Activated B cell treated with CpG ODN at 0.5 μM for 24 hours (primary cell): ENCODE measurements around the gene PRPF6. TPM values are rescaled to one million over a fixed set of nuclear protein-coding genes. Genes with fewer than 3 reads are reported as not detected.

Experiments
- ATAC-seq: fragments of 200-7000 bp; cut with Tn5 transposase; one replicate; pipeline ENCODE4 v1.10.0; 2021; ENCODE audit warnings: low read depth, mild to moderate bottlenecking, moderate library complexity
- CTCF ChIA-PET: fragments of 350-600 bp; sonication (Branson Sonifier 250); formaldehyde crosslinking; loops from one replicate; lab custom pipeline; 2021; ENCODE audit warnings: antibody characterized with exemption; lab: Charles Lee
- POLR2A ChIA-PET: fragments of 350-600 bp; sonication (Branson Sonifier 250); formaldehyde crosslinking; loops from one replicate; lab custom pipeline; 2021; ENCODE audit warnings: antibody characterized with exemption; lab: Charles Lee
- DNase-seq: peaks from one replicate; pipeline ENCODE4 v3.0.0; 2022
- H3K27ac Mint-ChIP-seq: one replicate; pipeline ENCODE4 v1.8.0; 2020; ENCODE audit warnings: mixed read lengths
- H3K27me3 Mint-ChIP-seq: one replicate; pipeline ENCODE4 v1.8.0; 2021; ENCODE audit warnings: mixed read lengths
- H3K36me3 Mint-ChIP-seq: one replicate; pipeline ENCODE4 v1.8.0; 2021; ENCODE audit warnings: low read depth, mixed read lengths
- H3K4me1 Mint-ChIP-seq: one replicate; pipeline ENCODE4 v1.8.0; 2021; ENCODE audit warnings: mixed read lengths
- H3K4me3 Mint-ChIP-seq: one replicate; pipeline ENCODE4 v1.8.0; 2020; ENCODE audit warnings: mild to moderate bottlenecking, mixed read lengths
- H3K9me3 Mint-ChIP-seq: one replicate; pipeline ENCODE4 v1.8.0; 2020; ENCODE audit warnings: mixed read lengths
- intact Hi-C: fragments of 100-400 bp; cut with micrococcal nuclease; formaldehyde crosslinking; loops from one replicate; pipeline ENCODE4 v1.15.1; 2024
- total RNA-seq: library from RNA; stranded (reverse); gene quantifications from 2 replicates; pipeline ENCODE4 v1.2.3, GENCODE V29; 2022
- TF ChIP-seq, protein P1 (sequence below): fragments of 200-600 bp; IDR thresholded peaks from one replicate; pipeline ENCODE4 v1.8.0; 2022; ENCODE audit warnings: antibody characterized with exemption, mild to moderate bottlenecking

PRPF6 gene
- total RNA-seq, 1 donor from 2014 or later = 75.8 TPM

GRCh38 chr20:64048402-64049044, 67.6 kb downstream of the PRPF6 start:
- Mint-ChIP-seq H3K27ac (no peak overlapping the region), H3K27me3 (peaks cover 35% of the 10 kb centered on the region), H3K36me3 (no peaks in the 10 kb centered on the region), H3K9me3 (no peaks in the 10 kb centered on the region), H3K4me3 (no peak overlapping the region), H3K4me1 (peaks cover 6% of the 10 kb centered on the region)
- ATAC-seq (no peak), DNase-seq (no peak)
- CTCF ChIA-PET = no interaction called here
- POLR2A ChIA-PET = no interaction called here
- TF ChIP-seq, protein P1, sequence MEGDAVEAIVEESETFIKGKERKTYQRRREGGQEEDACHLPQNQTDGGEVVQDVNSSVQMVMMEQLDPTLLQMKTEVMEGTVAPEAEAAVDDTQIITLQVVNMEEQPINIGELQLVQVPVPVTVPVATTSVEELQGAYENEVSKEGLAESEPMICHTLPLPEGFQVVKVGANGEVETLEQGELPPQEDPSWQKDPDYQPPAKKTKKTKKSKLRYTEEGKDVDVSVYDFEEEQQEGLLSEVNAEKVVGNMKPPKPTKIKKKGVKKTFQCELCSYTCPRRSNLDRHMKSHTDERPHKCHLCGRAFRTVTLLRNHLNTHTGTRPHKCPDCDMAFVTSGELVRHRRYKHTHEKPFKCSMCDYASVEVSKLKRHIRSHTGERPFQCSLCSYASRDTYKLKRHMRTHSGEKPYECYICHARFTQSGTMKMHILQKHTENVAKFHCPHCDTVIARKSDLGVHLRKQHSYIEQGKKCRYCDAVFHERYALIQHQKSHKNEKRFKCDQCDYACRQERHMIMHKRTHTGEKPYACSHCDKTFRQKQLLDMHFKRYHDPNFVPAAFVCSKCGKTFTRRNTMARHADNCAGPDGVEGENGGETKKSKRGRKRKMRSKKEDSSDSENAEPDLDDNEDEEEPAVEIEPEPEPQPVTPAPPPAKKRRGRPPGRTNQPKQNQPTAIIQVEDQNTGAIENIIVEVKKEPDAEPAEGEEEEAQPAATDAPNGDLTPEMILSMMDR = no peak
- intact Hi-C loops = no loop called here

DNA sequence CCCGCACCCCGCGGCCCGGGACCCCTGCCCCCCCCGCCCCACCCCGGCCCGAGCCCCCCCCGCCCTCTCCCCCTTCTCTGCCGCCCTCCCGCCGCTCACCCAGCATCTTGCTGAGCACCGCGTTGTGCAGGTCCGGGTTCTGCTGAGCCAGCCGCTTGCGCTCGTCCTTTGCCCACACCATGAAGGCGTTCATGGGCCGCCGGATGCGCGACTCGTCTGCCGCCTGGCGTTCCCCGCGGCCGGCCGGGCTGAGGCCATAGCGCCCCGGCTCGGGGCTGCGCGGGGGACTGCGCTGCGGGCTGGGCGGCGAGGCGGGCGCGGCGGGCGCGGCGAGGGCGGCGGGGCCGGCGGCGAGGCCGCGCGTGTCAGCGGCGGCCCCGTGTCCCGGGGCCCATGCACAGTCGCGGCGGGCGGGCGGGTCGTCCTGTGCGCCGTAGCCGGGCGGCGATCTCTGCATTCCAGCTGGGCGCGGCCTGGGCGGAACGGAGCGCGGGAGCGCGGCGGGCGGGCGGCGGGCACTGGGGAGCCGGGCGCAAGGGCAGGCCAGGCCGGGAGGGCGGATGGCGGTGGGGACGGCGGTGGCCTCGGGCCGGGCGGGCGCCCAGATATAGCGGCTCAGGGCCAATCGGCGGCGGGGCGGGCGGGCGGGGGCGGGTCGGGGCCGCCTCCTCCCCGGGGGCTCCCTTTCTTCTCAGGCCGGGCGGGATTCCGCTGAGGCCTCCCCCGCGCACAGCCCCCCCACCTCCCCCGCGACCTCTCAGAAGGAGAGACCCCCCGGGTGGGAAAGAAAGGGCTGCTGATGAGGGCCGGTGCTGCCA, 68.3 kb downstream of the PRPF6 start, which contains the start of gene SOX18:
Gene SOX18, minus strand, starts transcription at position 580 of the 818 bp plus-strand sequence. Its CDS starts 123 bp downstream, at position 457.
- intact Hi-C loops = no loop called here

GRCh38 chr20:64049878-64050260, 68.9 kb downstream of the PRPF6 start:
- POLR2A ChIA-PET = interaction anchor here (1.0 kb wide), 1 partner anchor 11 kb away, joined by 10 read pairs; no protein-coding TSS in a partner anchor
- peaks cover 6% of the 10 kb centered on the region for H3K4me1 Mint-ChIP-seq
- DNase-seq (no peak), ATAC-seq (no peak)
- peak overlapping the region; percentile 35 for H3K4me3 Mint-ChIP-seq
- H3K9me3 Mint-ChIP-seq = no peaks in the 10 kb centered on the region
- peaks cover 41% of the 10 kb centered on the region for H3K27me3 Mint-ChIP-seq
- no peak overlapping the region for H3K27ac Mint-ChIP-seq
- CTCF ChIA-PET = interaction anchor here (1.0 kb wide), 1 partner anchor 13 kb away, joined by 6 read pairs; the partner anchor contains the start of gene TCEA2
- no peaks in the 10 kb centered on the region for H3K36me3 Mint-ChIP-seq
- intact Hi-C loops = no loop called here
- TF ChIP-seq, protein P1 = no peak

More for the DNA sequence above, 68.3 kb downstream of the PRPF6 start, which contains the start of gene SOX18:
- CTCF ChIA-PET = no interaction called here
- H3K9me3 Mint-ChIP-seq = no peaks in the 10 kb centered on the region
- no peaks in the 10 kb centered on the region for H3K36me3 Mint-ChIP-seq
- peak within 1 kb of the TSS; percentile 35 for H3K4me3 Mint-ChIP-seq
- peaks cover 38% of the 10 kb centered on the region for H3K27me3 Mint-ChIP-seq
- peaks cover 6% of the 10 kb centered on the region for H3K4me1 Mint-ChIP-seq
- ATAC-seq (peak; percentile 62), DNase-seq (no peak)
- TF ChIP-seq, protein P1 = no peak
- POLR2A ChIA-PET = interaction anchor here (1.0 kb wide), 1 partner anchor 10 kb away, joined by 10 read pairs; no protein-coding TSS in a partner anchor
- H3K27ac Mint-ChIP-seq = no peak within 1 kb of the TSS

DNA sequence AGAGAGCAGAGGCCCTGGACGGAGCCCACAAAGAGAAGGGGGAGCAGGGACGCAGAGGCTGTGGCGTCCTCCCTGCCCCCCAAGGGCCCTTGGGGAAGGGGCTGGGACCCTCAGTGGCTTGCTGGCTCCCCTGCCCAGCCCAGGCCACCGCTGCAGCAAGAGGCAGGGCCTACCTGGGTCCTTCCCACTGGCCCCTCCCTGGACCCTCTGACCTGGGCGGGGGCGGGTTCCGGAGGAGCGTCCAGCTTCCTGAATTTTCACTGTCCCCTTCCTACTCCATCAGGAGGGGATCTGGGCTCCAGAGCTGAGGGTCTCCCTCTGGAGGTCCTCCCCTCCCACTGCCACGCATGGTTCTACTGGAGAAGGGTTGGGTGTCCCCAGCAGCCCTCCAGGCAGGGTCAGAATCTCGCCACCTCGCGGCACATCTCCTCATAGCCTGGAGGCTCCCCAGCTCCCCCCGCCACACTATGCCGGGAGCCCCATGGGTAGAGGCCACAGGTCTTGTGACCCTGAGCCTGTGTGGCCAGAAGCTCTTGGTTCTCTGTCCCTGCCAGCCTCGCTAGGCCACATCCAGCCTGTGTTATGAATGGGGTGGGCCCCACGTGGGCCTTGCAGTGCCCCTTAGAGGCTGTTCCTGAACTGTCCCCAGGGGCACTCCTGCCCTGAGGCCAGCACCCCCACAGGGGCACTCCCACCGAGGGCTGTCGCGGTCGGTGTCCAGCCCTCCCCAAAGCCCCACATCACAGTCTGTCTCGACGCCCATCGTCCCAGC, 69.5 kb downstream of the PRPF6 start:
- no peak overlapping the region for H3K4me3 Mint-ChIP-seq
- TF ChIP-seq, protein P1 = no peak
- peaks cover 44% of the 10 kb centered on the region for H3K27me3 Mint-ChIP-seq
- intact Hi-C loops = no loop called here
- H3K9me3 Mint-ChIP-seq = no peaks in the 10 kb centered on the region
- no peaks in the 10 kb centered on the region for H3K36me3 Mint-ChIP-seq
- ChIA-PET CTCF (interaction anchor here (1.0 kb wide), 1 partner anchor 12 kb away, joined by 6 read pairs; the partner anchor contains the start of gene TCEA2), POLR2A (interaction anchor here (1.0 kb wide), 1 partner anchor 11 kb away, joined by 10 read pairs; no protein-coding TSS in a partner anchor)
- H3K4me1 Mint-ChIP-seq = peaks cover 6% of the 10 kb centered on the region
- no peak overlapping the region for H3K27ac Mint-ChIP-seq
- no peak for DNase-seq
- no peak for ATAC-seq
